HG03354 (cell line): ENCODE measurements around the gene CNR2.
"Not testable (repeated sequence)": the region's sequence is repeated elsewhere in the genome, so short reads cannot be mapped to it uniquely, and the experiment has no call there.

Source experiments
- ATAC-seq: cut with Tn5 transposase; IDR thresholded peaks from one replicate; pipeline ENCODE4 v1.9.1; 2021; ENCODE audit warnings: mild to moderate bottlenecking; ENCODE audit not compliant: unreplicated experiment, poor library complexity, severe bottlenecking

CNR2 gene

DNA sequence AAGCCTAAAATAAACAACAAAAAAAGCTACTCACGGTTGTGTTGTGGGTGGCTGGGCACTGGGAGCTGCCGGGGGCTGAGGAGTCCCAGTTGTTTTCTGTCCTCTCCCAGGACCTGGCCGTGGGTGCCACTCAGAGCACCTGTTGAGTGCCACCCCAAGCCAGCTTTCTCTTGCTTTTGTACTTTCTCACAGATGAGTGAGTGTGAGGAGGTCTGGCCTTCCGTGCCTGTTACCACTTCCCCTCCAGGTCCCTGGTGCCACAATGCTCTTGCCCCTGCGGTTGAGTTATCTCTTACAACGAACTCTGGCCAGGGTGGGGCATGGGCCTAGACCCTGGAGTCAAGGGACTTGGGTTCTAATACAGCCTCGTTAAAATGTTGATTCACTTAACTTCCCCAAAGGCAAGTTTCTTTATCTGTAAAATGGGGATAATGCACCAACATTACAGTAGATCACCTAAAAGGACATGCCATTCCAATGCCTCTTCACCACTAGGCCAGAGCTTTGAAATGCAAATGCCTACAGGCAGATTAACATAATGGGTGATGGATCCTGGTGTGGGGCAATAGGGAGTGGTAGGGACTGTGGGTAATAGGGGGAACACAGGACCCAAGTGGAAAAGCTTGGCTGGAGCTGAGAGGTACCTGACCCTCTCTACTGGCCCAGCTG, at the start of gene CNR2:
Gene CNR2 (minus strand): TSS at position 151 of the 669 bp plus-strand sequence. CDS start 37,745 bp downstream, outside the sequence.
- no peak for ATAC-seq

DNA sequence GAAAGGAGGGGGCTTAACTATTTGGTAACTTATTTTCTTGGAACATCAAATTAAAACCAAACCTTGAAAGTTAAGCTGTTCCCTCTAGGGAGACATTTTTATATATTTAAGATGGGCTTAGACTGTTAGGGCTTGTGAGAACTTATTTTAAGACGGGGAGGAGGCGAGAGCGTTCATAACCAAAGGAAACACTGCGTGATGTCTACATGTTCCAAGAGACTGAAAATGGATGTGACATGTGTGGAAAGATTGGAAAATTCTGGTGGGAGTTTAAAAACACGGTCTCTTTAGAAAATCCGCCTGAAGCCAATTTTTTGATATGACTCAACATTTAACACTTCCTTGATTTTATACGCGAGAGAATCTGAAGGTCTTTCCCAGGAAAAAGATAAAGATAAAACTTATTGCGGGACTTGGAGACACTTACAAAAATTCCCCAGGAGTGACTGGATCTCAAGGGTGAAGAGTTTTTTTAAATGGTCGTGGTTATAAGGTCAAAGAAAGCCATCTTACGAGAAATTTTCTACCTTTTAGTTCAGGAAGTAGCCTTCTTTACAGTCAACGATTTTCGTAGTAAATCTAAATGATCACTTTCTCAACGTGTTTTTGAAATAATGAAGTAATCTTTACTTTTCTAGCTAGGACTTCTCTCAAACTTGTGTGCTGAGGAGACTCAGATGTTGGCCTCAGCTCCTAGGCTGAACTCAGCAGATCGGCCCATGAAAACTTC, 47.3 kb upstream of the CNR2 start:
- no peak for ATAC-seq

DNA sequence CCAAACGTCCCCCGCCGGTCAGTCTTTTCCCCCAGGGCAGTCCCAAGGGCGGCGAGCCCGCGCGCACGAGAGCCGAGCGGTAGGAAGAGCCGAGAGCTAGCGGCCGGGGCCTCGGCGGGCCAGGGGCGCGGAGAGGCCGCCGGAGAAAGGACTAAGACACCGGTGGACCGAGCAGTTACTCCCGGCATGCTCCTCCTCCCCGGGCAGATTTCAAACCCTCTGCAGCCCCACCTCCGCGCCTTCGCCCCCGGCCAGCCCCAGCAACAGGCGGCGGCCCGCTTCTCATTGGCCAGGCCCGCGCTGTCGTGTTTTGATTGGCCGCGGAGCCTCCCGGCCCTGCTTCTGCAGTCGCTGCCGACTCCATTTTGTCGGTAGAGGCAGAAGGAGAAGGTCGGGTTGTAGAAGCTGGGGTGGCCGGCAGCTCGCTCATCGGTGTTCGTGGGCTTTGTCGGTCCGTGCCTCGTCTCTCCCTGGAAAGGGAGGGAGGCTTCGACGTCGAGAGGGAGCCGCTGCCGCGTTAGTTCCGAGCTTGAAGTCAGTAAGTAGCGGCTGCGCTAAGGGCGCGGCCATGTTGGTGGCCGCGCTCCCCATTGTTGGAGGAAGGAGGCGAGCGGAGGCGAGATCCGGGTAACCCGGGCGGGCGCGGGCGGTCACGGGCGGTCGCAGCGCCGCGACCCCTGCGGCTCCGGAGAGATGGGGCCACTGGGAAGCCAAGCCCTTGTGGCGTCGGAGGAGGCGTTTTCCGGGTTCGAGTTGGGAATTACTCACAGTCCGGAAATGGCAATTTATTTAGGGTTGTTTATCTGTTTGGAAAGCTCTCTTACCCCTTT, 46.5 kb upstream of the CNR2 start, which contains the start of gene PNRC2:
Gene PNRC2 (plus strand): TSS at position 368 of the 830 bp plus-strand sequence. CDS start 1,630 bp downstream, outside the sequence.
- ATAC-seq: peak; percentile 82

DNA sequence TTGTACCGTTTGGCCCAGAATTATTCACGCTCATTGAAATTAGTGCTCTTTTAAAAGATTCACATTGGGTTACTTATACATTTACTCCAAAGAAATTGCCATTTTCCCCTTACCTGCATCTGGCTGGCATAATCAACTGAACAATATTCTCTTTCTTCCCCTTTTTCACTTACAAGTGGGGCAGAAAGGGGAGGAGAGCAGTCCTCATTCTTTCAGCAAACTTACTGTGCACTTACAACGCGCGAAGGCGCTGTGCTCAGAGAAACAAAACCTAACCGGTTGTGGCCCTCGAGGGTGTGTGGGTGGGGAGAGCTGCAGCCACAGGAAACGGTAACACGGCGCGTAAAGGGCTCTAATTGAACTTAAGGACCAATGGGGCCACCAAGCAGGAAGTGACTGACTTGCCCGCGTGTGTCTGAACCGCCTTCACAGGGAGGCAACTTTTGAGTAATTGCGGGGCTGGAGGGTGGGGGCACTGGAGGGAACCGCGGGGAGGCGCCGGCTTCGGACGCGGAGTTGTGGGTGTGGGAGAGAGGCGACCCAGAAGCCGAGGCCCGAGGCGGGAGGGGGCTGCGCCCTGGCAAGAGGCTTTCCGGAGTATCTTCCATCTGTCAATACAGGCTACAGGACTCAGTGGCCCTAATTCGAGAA, 45.8 kb upstream of the CNR2 start:
- ATAC-seq: peak; percentile 77

DNA sequence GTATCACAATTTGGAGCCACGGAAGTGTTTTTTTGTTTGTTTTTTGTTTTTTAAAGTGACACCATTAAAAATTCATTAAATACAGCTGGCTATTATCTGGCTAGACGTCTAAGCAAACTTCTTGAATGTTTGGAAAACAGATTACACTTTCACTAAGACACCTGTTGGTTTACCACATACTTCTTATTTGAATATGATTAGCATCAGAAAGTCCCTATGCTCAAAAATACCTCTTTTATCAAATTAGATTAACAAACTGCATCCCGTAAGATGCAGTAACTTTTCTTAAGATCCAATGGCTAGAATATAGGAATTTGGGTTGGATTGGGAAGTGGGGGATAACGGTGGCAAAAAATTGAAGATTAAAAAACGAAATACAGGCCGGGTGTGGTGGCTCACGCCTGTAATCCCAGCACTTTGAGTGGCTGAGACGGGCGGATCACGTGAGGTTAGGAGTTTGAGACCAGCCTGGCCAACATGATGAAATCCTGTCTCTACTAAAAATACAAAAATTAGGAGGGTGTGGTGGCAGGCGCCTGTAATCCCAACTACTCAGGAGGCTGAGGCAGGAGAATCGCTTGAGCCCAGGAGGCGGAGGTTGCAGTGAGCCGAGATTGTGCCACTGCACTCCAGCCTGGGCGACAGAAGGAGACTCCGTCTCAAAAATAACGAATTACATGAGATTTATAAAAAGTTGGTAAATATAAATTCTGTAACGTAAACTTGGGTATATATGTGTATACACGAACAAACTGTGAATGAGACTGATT, 45.1 kb upstream of the CNR2 start:
- not testable (repeated sequence) for ATAC-seq

DNA sequence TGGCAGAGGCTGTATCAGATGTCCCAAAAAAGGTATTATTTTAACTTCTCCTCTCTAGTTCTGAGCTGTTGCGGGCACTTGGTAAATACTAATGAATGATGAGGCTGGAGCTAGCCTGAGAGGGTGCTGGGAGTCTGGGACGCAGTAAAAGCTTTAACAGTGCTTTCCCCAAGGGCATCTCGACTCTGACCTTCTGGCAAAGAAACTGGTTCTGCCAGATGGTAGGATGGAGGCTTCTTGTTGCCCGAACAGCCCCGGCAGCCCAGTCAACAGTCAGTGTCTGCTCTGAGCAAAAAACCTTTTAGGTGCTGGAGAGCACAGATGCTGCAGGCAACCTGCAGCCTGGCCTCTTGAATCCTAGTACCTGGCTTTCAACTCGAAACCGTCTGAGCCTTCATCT, 43.9 kb upstream of the CNR2 start:
- no peak for ATAC-seq

DNA sequence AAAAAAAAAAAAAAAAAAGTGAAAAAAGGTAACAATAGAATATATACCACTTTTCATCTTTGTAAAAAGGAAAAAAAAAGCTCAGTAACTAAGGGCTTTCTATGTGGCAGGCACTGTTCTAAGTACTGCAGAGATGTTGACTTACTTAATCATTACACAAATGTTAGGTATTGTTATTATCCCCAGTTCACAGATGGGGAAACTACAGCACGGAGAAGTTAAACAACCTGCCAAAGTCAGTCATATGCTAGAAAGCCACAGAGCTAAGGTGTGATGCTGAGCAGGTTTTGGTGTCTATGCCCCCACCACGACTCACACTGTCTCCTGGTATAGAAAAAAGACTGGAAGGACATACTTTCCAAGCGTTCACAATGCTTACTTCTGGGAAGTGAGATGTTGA, 39.9 kb upstream of the CNR2 start:
- no peak for ATAC-seq

DNA sequence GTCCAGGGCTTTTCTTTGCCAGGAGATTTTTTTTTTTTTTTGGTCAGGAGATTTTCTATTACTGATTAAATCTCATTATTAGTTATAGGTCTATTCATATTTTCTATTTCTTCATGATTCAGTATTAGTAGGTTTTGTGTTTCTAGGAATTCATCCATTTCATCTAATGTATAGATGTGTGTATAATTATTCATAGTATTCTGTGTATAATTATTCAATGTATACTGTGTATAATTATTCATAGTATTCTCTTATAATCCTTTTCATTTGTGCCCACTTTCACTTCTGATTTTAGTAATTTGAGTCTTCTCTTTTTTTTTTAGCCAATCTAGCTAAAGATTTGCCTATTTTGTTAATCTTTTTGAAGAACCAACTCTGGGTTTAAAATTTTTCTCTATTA, 34.2 kb upstream of the CNR2 start:
- ATAC-seq: no peak

DNA sequence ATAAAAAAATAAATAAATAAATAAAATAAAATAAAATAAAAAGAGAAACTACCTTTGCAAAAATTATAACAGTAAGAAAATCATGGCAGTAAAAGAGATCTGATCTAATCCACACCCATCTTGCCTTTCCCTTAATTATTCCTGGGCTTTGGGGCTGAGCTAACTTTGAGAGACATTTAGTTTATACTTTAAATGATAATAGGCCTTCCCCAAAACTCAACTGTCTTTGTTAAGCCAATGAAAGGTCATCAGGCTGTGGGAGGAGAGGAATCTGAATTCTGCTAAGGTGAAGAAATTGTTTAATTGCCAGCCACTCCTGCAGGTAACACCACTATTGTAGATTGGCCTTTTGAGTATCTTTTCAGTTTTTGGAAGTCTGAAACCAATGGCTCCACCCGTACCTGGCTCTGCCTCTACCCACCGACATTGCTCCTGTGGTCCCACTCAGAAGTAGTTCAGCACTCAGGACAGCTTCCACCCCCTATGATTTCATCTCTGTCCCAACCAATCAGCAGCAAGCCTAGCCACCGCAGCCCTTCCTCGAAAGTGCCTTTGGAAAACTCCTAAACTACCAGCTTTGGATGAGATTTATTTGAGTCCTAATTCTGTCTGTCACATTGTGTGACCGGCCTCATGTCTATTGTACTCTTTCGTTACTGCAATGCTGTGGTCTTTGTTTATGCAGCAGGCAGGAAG, 23.5 kb upstream of the CNR2 start:
- ATAC-seq: no peak

DNA sequence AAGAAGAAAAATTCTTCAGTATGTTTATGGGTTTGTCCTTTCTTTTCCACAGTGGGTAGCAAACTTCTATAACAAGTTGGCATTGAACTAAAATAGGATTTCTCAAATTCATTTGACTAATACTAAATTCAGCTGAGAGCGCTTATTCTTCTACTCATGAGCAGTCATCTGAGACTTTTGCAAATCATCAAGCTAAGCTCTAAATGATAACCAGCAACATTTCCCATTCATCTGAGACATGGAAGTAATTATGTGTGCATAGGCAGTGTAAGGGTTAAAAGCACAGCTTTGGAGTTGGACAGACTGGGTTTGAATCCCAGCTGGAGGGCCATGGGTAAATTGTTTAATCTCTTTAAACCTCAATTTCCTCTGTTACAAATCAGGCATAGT, 18.3 kb upstream of the CNR2 start:
- no peak for ATAC-seq

DNA sequence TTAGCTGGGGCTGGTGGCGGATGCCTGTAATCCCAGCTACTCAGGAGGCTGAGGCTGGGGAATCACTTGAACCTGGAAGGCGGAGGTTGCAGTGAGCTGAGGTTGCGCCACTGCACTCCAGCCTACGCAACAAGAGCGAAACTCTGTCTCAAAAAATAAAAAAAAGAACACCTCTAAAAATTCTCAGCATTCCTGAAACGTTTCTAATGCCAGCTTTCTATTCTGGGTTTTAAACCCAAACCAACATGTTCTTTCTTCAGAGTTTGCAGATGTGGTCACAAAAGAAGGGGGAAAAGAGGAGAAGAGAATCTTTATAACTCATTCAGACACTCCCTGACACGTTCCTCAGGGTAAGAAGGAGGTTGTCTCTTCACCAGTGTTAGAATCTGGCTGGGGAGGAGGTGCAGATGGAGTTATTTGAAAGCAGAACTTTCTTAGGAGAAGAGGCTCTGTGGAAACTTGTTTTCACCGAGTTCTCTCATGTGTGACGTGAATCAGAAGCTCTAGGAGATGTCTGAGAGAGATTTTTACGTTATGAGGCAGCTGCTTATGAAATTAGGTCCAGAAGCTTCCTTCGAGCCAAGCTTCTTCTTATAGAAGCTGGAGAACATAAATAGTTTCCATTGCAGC, 17.8 kb upstream of the CNR2 start:
- ATAC-seq: no peak

DNA sequence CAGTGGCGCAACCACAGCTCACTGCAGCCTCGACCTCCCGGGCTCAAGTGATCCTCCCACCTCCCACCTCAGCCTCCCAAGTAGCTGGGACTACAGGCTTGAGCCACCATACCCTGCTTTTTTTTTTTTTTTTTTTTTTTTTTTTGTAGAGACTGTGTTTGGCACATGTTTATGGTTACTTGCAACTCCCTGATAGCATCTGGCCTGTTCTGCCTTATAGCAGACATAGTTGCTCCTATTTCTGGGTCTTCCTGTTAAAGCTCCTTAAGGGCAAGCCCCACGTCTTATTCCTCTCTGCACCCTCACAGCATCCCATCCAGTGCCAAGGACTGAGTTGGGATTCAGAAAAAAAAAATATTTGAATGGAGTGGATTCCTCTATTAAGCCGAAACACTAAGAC, 17.1 kb upstream of the CNR2 start:
- ATAC-seq: no peak

DNA sequence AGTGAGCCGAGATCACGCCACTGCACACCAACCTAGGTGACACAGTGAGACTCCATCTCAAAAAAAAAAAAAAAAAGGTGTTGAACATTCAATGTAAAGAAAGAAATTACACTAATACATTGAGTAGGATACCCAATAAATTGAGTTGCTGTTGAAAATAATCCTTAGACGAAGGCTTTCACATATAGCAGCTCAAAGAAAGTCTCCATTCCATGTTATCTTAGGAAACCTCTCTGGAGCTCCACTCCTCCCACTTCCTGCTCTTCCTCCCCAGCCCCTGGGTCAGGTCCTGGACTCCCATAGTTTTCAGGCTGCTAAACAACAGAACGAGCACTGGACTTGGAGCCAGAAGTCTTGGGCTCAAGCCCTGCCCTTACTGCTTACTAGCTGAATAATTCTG, 15.6 kb upstream of the CNR2 start:
- no peak for ATAC-seq

DNA sequence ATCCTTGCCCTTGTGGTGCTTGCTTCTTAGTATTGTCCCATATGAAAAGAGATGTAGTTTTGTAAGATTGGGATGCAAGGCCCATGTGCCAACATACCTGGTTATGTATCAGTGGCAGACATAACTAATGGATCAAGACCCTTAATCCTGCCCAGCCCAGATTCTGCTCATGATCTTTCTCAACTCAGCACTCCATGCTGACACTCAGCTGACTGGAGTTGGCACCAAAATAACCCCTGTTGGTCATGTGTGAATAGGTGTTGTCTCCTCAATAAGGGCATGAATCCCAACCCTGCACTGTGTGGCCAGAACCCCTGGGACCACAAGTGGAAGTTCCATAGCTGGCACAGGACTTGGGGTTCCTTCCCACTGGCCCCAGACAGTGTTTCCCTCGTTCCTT, 13.9 kb upstream of the CNR2 start:
- no peak for ATAC-seq

DNA sequence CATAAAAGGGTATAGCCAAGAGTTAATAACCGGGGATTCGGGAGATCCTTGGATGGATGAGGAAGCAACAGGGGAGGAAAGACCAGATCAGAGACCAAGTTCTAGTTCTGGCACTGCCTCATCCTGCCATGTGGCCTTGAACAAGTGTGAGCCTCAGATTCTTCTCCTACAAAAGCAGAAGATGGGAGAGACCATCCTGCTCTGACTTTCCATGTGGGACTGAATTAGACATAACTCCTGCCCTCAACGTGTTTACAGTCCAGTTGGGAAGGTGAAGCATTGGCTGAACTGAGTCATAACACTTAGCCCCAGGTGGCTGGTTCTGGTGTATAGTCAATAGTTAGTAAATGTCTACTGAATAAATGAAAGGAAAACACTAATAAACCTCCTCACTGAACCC, 12.1 kb upstream of the CNR2 start:
- ATAC-seq: no peak

DNA sequence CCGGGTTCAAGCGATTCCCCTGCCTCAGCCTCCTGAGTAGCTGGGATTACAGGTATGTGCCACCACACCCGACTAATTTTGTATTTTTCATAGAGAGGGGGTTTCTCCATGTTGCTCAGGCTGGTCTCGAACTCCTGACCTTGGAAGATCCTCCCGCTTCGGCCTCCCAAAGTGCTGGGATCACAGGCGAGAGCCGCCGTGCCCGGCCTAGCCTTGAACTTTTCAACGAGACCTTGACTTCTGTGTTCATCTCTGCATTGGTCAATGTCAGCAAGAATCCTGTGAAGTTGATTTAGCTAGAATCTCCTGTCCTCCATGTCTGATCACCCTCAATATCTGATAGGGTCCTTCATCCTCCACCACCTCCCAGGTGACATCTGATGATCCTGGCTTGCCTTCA, 11.4 kb upstream of the CNR2 start:
- ATAC-seq: no peak

DNA sequence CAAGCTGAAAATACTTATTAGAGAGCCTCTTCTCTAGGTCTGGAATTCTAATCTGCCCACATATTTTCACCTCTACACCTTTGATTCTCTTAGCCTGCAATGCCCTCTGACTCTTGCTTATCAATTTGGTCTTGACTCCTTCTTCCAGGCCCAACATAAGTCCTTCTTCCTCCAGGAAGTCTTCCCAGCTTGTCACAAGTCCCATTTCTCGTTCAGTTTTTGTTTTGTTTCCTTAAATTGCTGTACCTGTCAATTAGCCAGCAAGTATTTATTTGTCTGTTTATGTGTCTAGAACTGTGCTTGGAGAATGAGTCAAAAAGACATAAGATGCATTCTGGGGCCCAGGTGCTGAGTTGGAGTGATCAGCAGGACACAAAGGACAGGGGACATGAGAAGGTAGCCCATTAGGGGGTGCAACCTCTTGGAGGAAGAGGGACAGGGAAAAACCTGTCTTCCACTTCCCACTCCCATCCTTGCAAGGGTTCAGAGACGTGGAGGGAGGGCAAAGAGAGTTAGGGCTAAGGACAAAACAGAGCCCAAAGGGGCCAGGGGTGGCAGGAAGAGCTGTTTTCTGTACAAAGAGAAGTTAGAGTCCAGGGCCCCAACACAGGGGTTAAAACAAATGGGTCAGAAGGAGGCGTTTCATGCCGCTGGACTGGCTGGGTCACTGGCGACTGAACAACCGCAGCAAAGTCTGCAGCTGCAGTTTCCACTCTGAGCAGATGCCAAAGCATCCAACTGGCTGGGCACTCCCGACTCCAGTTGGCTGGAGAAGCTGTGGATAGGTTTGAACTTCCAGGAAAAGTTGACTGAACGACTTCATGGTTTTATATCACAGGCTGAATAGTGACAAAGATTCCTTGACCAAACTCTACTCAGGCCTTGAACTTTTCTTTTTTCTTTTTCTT, 10.7 kb upstream of the CNR2 start:
- no peak for ATAC-seq
